Measurements from ENCODE around the gene MUC6.

DNA sequence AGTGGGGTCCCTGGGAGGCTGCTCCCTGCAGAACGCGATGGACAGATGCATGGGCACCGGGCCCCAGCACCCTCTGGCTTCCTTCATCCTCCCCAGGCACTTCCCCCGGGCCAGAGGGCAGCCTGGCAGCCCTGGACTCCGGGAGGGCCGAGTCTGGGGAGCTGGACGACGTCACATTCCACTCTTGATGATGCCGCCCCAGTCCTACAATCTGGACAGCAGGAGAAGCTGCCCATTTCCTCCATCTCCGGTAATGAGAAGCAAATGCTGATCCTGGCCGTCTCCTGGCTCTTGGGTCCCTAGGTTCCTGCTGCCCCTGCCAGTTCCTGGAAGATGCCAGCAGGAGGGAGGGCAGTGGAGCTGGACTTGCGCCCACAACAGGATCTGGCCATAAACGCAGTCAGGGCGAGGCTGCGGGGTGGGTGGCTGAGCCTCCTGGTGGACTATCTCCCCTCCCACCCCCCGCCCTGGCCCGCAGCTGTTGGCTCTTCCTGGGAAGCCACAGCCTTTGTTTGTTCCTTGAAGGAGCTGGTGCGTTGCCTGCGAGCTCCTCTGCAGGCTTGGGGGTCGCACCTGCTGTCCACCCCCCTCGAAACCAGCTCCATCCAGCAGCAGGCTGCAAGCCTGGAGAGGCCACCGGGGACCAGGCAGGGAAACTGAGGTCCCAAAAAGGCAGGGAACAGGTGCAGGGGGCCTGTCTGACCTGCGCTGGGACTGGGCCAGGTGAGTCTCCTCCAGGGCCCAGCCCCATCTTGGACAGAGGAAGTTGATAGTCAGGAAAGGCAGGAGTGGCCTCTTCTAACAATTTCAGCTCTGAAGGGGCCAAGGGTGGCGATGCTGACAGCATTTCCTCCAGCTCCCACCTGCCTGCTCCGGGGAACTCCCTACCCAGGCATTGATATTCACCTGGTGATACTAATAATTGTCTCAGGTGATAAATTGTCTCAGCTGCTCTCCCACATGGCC is 17.9 kb upstream of the MUC6 start:
- TF ChIP-seq, protein P1, sequence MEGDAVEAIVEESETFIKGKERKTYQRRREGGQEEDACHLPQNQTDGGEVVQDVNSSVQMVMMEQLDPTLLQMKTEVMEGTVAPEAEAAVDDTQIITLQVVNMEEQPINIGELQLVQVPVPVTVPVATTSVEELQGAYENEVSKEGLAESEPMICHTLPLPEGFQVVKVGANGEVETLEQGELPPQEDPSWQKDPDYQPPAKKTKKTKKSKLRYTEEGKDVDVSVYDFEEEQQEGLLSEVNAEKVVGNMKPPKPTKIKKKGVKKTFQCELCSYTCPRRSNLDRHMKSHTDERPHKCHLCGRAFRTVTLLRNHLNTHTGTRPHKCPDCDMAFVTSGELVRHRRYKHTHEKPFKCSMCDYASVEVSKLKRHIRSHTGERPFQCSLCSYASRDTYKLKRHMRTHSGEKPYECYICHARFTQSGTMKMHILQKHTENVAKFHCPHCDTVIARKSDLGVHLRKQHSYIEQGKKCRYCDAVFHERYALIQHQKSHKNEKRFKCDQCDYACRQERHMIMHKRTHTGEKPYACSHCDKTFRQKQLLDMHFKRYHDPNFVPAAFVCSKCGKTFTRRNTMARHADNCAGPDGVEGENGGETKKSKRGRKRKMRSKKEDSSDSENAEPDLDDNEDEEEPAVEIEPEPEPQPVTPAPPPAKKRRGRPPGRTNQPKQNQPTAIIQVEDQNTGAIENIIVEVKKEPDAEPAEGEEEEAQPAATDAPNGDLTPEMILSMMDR (IDR thresholded peaks at IDR 0.05): no peak
- no peak for TF ChIP-seq POLR2A (IDR thresholded peaks at IDR 0.05)

Measured in testis (tissue), 2 donors.